Astrocyte (in vitro differentiated cells and primary cell): Measurements from ENCODE around the gene ABHD12.

Source experiments
- CTCF ChIP-seq: IDR thresholded peaks from 2 replicates; pipeline ENCODE4 v1.5.1; 2011; ENCODE audit warnings: low read depth, mild to moderate bottlenecking, inconsistent platforms, low read length, moderate library complexity; ENCODE audit not compliant: insufficient read depth
- EZH2 ChIP-seq: IDR thresholded peaks from 2 replicates; pipeline ENCODE4 v1.6.1; 2012; ENCODE audit warnings: mild to moderate bottlenecking, low read length, inconsistent platforms; ENCODE audit not compliant: insufficient read depth

GRCh38 chr20:25315418-25316210, 75.0 kb downstream of the ABHD12 start:
- TF ChIP-seq CTCF = peak; percentile 0
- no peak for TF ChIP-seq EZH2
